Neural progenitor cell (in vitro differentiated cells): ENCODE measurements around the gene C2CD4C. TPM values are rescaled to one million over a fixed set of nuclear protein-coding genes. Genes with fewer than 3 reads are reported as not detected.

ENCODE experiments used
- DNase-seq: peaks from one replicate; pipeline ENCODE4 v3.0.0-alpha.2; 2016; ENCODE audit warnings: low spot score
- H2AFZ ChIP-seq: fragments of 200-600 bp; sonication (generic); replicated peaks from 2 replicates; pipeline ENCODE4 v1.6.1; 2016; ENCODE audit warnings: antibody characterized with exemption
- H3F3A ChIP-seq: fragments of 200-600 bp; sonication (generic); 2 replicates; pipeline ENCODE4 v1.6.1; 2016; ENCODE audit warnings: antibody characterized with exemption, low read depth
- H3K27ac ChIP-seq: fragments of 200-600 bp; sonication (generic); 2 replicates; pipeline ENCODE4 v1.5.1; 2016; ENCODE audit warnings: mild to moderate bottlenecking
- H3K27me3 ChIP-seq: fragments of 200-600 bp; sonication (generic); 2 replicates; pipeline ENCODE4 v1.6.1; 2016; ENCODE audit warnings: mild to moderate bottlenecking, moderate library complexity
- H3K36me3 ChIP-seq: fragments of 200-600 bp; sonication (generic); 2 replicates; pipeline ENCODE4 v1.5.1; 2016
- H3K4me1 ChIP-seq: fragments of 200-600 bp; sonication (generic); 2 replicates; pipeline ENCODE4 v1.6.1; 2016; ENCODE audit warnings: mixed run types
- H3K4me2 ChIP-seq: fragments of 200-600 bp; sonication (generic); 2 replicates; pipeline ENCODE4 v1.6.1; 2016
- H3K4me3 ChIP-seq: fragments of 200-600 bp; sonication (generic); 2 replicates; pipeline ENCODE4 v1.5.1; 2016
- H3K79me2 ChIP-seq: fragments of 200-600 bp; sonication (generic); 2 replicates; pipeline ENCODE4 v1.6.1; 2016; ENCODE audit warnings: low read depth
- H3K9ac ChIP-seq: fragments of 200-600 bp; sonication (generic); 2 replicates; pipeline ENCODE4 v1.6.1; 2016
- H3K9me3 ChIP-seq: fragments of 200-600 bp; sonication (generic); 2 replicates; pipeline ENCODE4 v1.5.1; 2016; ENCODE audit warnings: low read depth
- H4K20me1 ChIP-seq: fragments of 200-600 bp; sonication (generic); 2 replicates; pipeline ENCODE4 v1.6.1; 2016; ENCODE audit warnings: low read depth
- H3K27ac Mint-ChIP-seq: 3 replicates; pipeline ENCODE4 v1.8.0; 2021; ENCODE audit warnings: mixed read lengths
- H3K27me3 Mint-ChIP-seq: 2 replicates; pipeline ENCODE4 v1.8.0; 2022; ENCODE audit warnings: low read depth, mild to moderate bottlenecking, inconsistent platforms, moderate library complexity, mixed read lengths; ENCODE audit not compliant: insufficient read depth
- H3K36me3 Mint-ChIP-seq: 3 replicates; pipeline ENCODE4 v1.8.0; 2021; ENCODE audit warnings: mixed read lengths
- H3K4me1 Mint-ChIP-seq: 3 replicates; pipeline ENCODE4 v1.8.0; 2021; ENCODE audit warnings: mixed read lengths
- H3K4me3 Mint-ChIP-seq: 3 replicates; pipeline ENCODE4 v1.8.0; 2021; ENCODE audit warnings: mild to moderate bottlenecking, moderate library complexity, mixed read lengths
- H3K9me3 Mint-ChIP-seq: 3 replicates; pipeline ENCODE4 v1.8.0; 2020; ENCODE audit warnings: mixed read lengths
- CTCF ChIP-seq: fragments of 200-600 bp; sonication (generic); IDR thresholded peaks from 2 replicates; pipeline ENCODE4 v1.5.1; 2017; ENCODE audit warnings: antibody characterized with exemption, mild to moderate bottlenecking
- EZH2 ChIP-seq: fragments of 200-600 bp; sonication (generic); IDR thresholded peaks from 2 replicates; pipeline ENCODE4 v1.6.1; 2017; ENCODE audit warnings: antibody characterized with exemption, mild to moderate bottlenecking, moderate library complexity
- EZH2phosphoT487 ChIP-seq: fragments of 200-600 bp; sonication (generic); IDR thresholded peaks from 2 replicates; pipeline ENCODE4 v1.6.1; 2017; ENCODE audit warnings: antibody characterized with exemption
- total RNA-seq: library from RNA; depleted of rRNA; stranded (reverse); fragments of >200 nt; gene quantifications from 2 replicates; pipeline ENCODE4 v1.2.3, GENCODE V29; 2015; ENCODE audit warnings: low replicate concordance

Gene C2CD4C
- total RNA-seq, 1 donor from 2014 or later, result 2.3 TPM

- no peak overlapping the region for H3K4me3 Mint-ChIP-seq
- no peaks in the 10 kb centered on the region for H3K4me1 ChIP-seq
- no peaks in the 10 kb centered on the region for H3K36me3 ChIP-seq
- H3K9me3 Mint-ChIP-seq, result peaks cover 5% of the 10 kb centered on the region
- no peak overlapping the region for H2AFZ ChIP-seq
- H3K4me3 ChIP-seq, result no peak overlapping the region
- H3K9me3 ChIP-seq, result no peaks in the 10 kb centered on the region
- no peaks in the 10 kb centered on the region for H3K27me3 ChIP-seq
- H3K4me1 Mint-ChIP-seq, result peaks cover 12% of the 10 kb centered on the region
- no peaks in the 10 kb centered on the region for H3K79me2 ChIP-seq
- no peak overlapping the region for H3K27ac Mint-ChIP-seq
- TF ChIP-seq EZH2, result no peak
- no peak for TF ChIP-seq EZH2phosphoT487
- TF ChIP-seq CTCF, result no peak
- H3K36me3 Mint-ChIP-seq, result no peaks in the 10 kb centered on the region
- H3K9ac ChIP-seq, result no peak overlapping the region
- no peaks in the 10 kb centered on the region for H3F3A ChIP-seq
- H3K27me3 Mint-ChIP-seq, result peaks cover 20% of the 10 kb centered on the region
- no peak for DNase-seq
- no peak overlapping the region for H3K4me2 ChIP-seq
- no peaks in the 10 kb centered on the region for H4K20me1 ChIP-seq
- H3K27ac ChIP-seq, result no peak overlapping the region
These were observed 41.4 kb downstream of the C2CD4C start for GRCh38 chr19:367561-367960.

GRCh38 chr19:366951-367350 lies 42.0 kb downstream of the C2CD4C start:
- no peak overlapping the region for H3K27ac ChIP-seq
- H4K20me1 ChIP-seq, result no peaks in the 10 kb centered on the region
- peaks cover 5% of the 10 kb centered on the region for H3K9me3 Mint-ChIP-seq
- no peaks in the 10 kb centered on the region for H3K36me3 Mint-ChIP-seq
- H2AFZ ChIP-seq, result no peak overlapping the region
- peaks cover 22% of the 10 kb centered on the region for H3K27me3 Mint-ChIP-seq
- H3K4me2 ChIP-seq, result no peak overlapping the region
- peak overlapping the region; percentile 36 for H3K27ac Mint-ChIP-seq
- no peak overlapping the region for H3K4me3 Mint-ChIP-seq
- H3K36me3 ChIP-seq, result no peaks in the 10 kb centered on the region
- no peaks in the 10 kb centered on the region for H3F3A ChIP-seq
- no peaks in the 10 kb centered on the region for H3K27me3 ChIP-seq
- H3K9ac ChIP-seq, result no peak overlapping the region
- DNase-seq, result no peak
- peaks cover 12% of the 10 kb centered on the region for H3K4me1 Mint-ChIP-seq
- no peak overlapping the region for H3K4me3 ChIP-seq
- no peaks in the 10 kb centered on the region for H3K9me3 ChIP-seq
- TF ChIP-seq EZH2phosphoT487 (no peak), EZH2 (no peak), CTCF (no peak)
- H3K79me2 ChIP-seq, result no peaks in the 10 kb centered on the region
- H3K4me1 ChIP-seq, result no peaks in the 10 kb centered on the region

GRCh38 chr19:366205-366783 lies 42.7 kb downstream of the C2CD4C start:
- Histone ChIP-seq H3K9me3 (no peaks in the 10 kb centered on the region), H3F3A (no peaks in the 10 kb centered on the region), H3K4me3 (no peak overlapping the region), H3K27me3 (no peaks in the 10 kb centered on the region), H3K27ac (no peak overlapping the region), H3K36me3 (no peaks in the 10 kb centered on the region), H3K79me2 (no peaks in the 10 kb centered on the region), H3K4me2 (no peak overlapping the region), H3K9ac (no peak overlapping the region), H3K4me1 (no peaks in the 10 kb centered on the region), H4K20me1 (no peaks in the 10 kb centered on the region), H2AFZ (no peak overlapping the region)
- H3K4me1 Mint-ChIP-seq, result peaks cover 5% of the 10 kb centered on the region
- TF ChIP-seq CTCF (no peak), EZH2phosphoT487 (no peak), EZH2 (no peak)
- no peaks in the 10 kb centered on the region for H3K36me3 Mint-ChIP-seq
- no peak overlapping the region for H3K4me3 Mint-ChIP-seq
- peaks cover 5% of the 10 kb centered on the region for H3K9me3 Mint-ChIP-seq
- no peak for DNase-seq
- peaks cover 22% of the 10 kb centered on the region for H3K27me3 Mint-ChIP-seq
- H3K27ac Mint-ChIP-seq, result peak overlapping the region; percentile 2
